IPS-NIHi11 (cell line): Measurements from ENCODE around the gene TAF11.
A peak's percentile ranks its signal among the peaks of the same experiment; 100 is the strongest.
"Not testable (repeated sequence)": the region's sequence is repeated elsewhere in the genome, so short reads cannot be mapped to it uniquely, and the experiment has no call there.

Experiments used
- DNase-seq: peaks from one replicate; pipeline ENCODE4 v3.0.0; 2012; ENCODE audit warnings: mixed read lengths, low spot score

The TAF11 gene

DNA sequence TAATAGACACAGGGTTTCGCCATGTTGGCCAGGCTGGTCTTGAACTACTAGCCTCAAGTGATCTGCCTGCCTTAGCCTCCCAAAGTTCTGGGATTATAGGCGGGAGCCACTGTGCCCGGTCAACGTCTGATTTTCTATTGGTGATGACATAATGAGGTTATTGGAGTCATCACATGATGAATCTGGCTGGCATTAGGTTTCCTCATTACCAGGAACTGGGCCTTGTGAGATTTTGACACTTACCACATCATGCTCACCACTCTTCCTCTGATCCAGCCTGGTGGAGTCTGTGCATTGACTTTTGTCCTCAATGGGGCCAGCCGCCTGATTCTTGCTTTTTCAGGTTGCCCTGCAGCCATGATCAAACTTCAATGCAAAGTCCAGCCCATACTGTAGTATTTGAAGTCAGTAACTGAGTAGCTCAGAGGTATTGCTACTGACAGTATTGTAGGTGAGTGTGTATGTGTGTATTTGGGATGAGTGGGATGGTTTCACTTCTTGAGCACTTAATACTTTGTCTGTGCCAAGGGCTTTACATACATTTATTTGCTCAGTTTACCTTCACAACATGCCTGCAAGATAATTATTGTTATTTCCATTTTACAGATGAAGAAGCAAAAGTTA, 17.3 kb upstream of the TAF11 start:
- DNase-seq = no peak

DNA sequence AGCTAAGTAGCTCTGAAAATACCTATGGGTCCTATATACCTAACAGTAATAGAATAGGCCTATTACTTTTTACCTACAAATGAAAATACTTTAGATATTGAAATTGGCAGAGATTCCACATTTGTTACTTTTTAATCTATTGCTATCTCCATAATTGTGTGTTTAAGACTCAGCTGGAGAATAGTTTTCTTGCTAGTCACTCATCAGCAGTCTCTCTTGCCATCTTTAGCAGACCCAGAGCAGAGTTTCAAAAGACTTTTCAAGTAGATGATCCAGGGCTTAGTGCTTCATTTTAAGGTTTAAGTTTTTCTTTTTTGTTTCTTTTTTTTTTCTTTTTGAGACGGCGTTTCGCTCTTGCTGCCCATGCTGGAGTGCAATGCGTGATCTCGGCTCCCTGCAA, 14.1 kb upstream of the TAF11 start:
- no peak for DNase-seq

DNA sequence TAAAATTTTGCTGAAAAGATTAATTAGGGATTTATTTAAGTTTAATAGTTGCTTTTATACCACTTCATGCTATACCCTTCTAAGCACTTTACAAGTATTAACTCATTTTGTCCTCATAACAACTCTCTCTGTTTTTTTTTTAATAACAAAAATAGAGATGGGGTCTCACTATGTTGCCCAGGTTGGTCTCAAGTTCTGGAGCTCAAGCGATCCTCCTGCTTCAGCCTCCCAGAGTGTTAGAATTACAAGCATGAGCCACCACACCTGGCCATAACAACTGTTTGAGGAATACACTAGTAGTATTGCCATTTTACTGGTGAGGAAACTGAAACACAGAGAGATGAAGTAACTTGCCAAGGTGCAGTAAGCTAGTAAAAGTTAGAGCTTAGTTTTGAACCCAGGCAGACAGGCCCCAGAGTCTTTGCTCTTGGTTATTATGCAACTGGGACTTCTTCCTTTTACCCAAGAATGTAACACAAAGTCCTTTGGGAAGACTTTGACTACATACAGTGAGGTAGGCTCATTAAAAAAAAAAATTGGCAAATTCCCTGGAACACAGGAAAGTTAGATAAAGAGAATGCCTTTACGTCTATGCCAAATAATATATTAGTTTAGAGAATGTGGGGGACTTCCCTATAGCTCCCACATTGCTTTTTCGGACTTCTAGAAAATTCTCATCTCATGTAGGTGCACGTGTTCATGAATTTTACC, 12.6 kb upstream of the TAF11 start:
- no peak for DNase-seq

DNA sequence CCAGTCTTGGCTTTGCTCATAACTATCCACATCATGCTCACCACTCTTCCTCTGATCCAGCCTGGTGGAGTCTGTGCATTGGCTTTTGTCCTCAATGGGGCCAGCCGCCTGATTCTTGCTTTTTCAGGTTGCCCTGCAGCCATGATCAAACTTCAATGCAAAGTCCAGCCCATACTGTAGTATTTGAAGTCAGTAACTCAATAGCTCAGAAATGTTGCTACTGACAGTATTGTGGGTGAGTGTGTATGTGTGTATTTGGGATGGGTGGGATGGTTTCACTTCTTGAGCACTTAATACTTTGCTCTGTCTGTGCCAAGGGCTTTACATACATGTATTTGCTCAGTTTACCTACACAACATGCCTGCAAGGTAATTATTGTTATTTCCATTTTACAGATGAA, 11.9 kb upstream of the TAF11 start:
- DNase-seq = not testable (repeated sequence)

DNA sequence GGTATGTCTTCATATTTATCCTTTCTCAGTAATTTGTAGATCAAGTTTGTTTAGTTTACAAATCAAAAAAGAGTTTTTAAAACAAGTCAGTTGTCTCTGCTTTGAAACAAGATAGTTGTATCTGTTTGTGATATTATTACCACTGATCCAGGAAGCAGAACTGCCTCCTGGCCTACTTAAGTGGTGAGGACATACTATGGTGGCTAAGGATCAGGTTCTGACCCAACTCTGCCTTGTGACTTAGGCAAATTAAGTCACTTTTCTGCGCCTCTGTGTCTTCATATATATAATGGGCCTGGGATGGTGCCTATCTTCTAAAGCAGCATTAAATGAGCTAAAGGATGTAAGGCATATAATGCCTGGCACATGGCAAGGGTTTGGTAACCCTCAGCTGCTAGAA, 9.9 kb upstream of the TAF11 start:
- no peak for DNase-seq

DNA sequence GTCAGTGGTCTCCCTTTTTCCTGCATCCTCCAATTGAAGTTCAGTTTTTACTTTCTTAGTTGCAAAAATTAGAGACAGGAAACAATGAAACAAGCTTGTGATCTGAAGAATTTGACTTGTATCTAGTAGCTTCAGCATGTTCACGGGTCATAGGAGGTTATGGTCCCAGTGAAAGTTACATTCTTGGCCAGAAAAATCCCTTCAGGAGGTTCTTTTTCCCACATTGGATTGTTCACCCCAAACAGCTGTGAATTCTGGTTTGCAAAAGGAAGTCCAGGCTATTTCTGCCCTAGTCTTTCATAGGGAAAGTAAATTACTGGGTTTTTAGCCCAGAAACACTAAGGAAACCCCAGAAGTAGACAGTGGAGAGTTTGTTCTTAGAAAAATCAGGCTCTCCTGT, 9.3 kb upstream of the TAF11 start:
- DNase-seq = no peak

DNA sequence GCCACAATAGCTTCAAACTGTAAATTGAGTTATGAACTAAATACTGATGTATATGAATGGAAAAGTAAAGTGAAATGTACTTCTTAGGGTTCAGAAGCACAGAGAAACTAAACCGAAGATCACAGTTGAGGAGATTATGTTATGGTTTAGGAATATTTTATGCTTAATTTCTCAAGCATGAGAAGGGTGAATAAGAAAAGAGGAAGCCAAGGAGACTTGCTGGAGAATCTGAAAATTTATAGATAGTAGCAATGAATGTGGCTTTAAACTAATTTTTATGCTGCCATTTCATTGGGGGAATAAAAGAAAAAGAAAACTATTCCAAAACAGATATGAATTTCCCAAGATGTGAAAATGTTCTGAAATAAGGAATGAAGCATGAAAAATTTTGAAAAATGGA, 6.9 kb upstream of the TAF11 start:
- no peak for DNase-seq

DNA sequence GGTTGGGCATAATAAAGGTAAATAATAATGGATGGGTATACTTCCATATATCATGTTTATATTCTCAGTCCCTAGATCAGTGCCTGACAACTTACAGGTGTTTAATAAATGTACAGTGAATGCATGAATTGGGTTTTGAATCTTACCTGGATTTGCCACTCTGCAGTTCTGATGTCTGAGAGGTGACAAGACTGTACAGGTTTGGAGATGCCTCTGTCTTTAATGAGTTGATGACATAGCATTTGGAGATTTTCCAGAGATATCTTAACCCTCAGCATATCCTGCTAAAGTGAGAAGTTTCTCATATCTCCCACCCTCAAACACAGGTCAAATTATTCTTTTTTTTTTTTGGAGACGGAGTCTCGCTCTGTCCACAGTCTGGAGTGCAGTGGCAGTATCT, 3.5 kb upstream of the TAF11 start:
- DNase-seq = no peak

DNA sequence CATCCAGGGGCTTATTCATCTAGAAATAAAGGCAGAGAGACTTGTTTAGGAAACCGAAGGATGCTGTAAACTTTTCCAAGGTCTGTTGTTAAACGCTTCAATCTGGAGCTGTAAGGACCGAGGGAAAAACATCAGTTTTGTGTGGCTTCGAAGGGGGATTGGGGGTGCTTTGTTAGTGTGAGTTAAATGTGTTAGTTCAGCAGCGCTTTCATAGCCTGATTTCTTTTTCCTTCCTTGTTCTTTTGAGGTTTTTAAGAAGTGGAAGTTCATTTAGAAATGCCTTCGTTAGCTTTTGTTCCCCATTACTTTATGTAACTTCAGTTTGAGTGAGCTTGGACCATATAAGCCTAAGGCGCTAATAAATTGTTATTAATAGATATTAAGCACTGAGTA, 2.7 kb upstream of the TAF11 start:
- no peak for DNase-seq

DNA sequence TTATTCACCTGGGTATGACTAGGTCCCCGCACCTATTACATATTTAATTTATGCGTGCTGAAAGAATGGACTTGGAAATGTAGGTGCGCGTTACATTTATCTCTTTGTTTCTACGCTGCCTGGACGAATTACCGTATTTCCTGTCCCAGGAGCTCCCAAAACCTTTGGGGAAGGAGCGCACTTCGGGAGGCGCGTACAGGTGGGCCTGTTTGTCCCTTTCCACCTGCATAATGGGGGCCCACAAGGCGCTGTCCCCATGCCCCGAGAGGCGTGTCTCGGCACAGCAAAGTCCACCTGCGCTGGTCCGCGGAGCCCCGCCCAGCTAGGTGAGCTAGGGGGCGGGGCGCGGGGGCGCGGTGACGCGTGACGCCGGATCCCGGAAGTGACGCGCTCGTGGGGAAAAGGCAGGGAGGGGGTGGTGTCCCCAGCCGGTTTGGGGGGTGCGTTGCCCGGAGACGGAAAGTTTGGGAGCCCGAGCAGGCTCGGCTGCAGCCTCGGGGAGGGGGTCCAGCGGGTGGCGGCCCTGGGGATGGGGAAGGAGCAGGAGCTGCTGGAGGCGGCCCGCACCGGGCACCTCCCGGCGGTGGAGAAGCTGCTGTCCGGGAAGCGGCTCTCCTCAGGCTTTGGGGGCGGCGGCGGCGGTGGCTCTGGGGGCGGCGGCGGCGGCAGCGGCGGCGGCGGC, 1.2 kb upstream of the TAF11 start, which contains the start of gene ANKS1A:
Gene ANKS1A, plus strand, starts transcription at position 382 of the 682 bp plus-strand sequence. Its CDS starts 148 bp downstream, at position 530.
- peak; percentile 91 for DNase-seq

DNA sequence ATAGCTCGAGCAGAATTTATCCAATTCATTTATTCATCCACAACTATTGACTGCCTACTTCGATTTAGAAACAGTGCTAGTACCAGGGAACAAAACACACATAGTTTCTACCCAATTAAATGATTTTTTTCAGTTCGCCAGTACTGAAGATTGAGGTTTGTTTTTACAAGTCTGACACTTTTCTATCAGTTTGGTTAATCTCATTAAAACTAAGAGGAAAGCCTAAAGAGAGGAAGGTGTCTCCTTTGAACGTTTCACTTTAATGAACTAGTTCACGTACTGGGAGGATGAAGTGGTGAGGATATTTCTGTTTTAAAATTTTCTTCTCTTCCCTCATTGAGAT, 643 bp upstream of the TAF11 start:
- no peak for DNase-seq

DNA sequence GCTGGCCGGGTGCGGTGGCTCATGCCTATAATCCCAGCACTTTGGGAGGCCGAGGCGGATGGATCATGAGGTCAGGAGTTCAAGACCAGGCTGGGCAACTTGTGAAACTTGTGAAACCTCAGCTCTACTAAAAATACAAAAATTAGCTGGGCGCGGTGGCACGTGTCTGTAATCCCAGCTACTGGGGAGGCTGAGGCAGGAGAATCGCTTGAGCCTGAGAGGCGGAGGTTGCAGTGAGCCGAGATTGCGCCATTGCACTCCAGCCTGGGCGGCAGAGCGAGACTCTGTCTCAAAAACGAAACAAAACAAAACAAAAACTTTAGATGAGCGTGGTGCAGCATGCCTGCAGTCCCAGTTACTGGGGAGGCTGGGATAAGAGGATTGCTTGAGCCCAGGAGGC, 2.0 kb downstream of the TAF11 start:
- not testable (repeated sequence) for DNase-seq

DNA sequence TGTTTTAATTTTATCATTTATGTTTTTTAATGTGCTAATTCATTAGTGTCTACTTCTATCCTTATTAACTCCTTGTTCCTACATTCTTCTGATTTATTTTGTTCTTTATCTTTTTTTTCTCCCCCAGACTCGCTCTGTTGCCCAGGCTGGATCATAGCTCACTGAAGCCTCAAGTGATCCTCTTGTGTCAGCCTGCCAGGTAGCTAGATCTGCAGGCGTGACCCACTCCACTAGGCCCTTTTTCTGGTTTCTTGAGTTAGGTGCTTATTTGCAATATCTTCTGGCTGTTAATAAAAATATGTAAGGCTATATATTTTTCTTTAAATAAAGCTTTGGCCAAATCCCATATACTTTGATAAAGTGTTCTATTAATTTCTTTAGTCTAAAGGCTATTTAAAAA, 2.8 kb downstream of the TAF11 start:
- DNase-seq = no peak

DNA sequence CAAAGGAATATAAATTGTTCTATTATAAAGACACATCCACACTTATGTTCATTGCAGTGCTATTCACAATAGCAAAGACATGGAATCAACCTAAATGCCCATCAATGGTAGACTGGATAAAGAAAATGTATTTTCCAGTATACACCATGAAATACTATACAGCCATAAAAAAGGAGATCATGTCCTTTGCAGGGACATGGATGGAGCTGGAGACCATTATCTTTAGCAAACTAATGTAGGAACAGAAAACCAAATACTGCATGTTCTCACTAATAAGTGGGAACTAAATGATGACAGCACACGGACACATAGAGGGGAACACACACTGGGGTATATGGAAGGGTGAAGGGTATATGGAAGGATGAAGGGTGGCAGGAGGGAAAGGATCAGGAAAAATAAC, 3.8 kb downstream of the TAF11 start:
- not testable (repeated sequence) for DNase-seq

DNA sequence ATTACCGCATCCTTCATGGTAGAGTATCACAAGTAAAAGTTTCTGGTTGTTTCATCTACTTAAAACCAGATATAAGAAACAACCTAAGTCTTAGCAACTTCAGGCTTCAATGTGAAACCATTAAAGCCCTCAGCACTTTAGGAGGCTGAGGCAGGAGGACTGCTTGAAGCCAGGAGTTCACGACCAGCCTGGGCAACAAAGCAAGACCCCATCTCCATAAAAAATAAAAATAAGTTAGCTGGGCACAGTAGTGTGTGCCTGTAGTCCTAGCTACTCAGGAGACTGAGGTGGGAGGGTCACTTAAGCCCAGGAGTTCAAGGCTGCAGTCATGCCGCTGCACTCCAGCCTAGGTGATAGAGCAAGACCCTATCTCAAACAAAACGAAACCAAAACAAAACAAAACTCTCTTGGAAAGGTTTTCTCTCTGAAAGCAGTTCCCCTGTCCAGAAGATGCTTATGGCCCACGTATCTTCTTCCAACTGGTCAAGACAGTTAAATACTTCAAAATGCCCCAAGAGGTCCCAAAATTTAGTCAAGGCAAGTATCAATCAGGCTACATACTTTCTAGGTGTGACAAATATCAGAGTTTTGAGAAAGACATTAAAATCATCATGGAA, 9.9 kb downstream of the TAF11 start:
- DNase-seq = no peak

DNA sequence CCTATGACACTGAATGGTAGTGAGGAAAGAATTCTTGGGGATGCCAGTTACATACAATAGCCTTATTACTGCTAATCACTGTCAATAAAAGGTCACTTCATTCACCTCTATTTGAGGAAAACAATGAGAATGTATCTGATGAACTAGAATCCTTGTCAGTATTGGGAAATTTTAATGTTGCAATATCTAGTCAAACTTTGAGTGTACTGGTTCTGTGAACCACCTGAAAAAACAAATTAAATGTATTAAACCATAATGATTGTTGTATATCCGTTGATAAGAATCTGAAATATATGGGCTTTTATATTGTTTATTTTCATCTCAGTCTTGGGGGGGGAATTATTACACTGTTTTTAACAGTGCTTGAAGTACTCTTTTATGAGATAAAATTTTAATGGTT, 10.6 kb downstream of the TAF11 start:
- no peak for DNase-seq

DNA sequence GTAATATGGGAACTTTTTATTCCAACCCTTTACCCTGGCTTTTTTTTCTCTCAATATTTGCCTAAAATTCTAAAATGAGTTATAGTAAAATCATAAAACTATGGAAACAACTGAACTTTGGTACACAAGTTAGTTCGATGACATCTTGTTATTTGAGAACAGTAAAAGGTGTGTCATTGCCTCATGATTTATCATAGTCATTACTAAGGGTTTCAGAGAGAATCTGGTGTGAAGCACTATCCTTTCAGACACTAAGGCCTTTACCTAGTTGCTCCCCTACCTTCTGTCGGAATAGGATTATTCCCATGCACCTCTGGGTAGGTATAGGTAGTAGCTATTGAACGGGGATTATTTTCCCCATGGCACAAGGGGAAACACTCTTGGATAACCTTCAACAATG, 11.4 kb downstream of the TAF11 start:
- DNase-seq = no peak

DNA sequence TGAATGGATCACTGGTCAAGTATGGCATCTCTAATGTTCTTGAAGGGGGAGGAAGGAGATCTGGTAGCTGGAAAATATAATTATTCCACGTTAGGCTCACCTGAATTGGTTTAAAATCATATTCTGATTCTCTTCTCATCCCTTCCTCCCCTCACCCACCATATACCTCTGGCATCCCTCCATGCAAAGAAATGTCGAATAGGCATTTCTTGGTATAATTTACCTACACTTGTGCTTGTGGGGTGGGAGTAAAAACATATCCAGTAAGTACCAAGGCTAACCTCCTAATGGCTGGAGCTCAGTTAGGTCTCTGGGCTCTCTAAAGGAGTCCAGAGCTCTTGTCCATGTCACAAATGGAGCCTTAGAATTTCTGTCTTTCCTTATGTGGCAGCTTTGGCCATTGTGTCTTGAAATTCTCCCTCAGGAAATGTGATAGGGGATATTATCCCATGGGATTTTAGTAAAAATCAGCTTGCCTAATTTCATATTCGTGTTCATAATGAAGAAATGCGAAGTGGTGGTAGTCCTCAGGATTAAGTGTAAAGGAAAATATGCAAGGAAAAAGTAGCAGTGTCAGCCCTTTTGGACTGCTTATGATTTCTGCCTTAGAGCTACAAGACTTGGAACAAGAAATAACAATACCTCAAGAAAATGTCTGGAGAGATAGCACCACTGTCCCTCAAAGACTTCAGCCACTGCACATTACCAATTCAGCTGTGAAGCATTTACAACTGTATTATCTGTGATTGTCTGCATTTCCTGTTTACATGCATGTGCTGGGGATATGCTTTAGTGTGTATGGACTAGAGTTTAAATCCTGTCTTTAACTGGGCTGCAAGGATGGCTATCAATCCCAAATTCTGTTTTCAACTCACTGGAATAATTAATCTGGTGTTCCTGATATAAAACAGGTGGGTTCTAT, 12.3 kb downstream of the TAF11 start:
- DNase-seq = no peak

DNA sequence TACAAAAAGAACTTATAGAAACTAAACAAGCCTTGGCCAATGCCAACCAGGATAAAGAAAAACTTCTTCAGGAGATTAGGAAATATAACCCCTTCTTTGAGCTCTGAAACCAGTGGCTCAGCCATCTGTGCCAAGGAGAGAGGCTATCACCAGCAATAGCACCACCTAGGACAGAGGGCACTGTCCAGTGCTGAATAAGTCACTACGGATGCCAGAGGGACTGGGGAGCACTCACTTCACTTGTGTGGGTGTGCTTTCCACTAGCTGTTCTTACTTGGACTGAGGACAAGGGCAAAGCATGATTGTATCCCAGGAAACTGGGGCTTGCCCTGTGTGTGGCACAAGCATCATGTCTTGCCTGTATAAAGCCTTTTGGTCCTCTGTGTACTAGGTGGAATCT, 15.5 kb downstream of the TAF11 start:
- DNase-seq = peak; percentile 30

DNA sequence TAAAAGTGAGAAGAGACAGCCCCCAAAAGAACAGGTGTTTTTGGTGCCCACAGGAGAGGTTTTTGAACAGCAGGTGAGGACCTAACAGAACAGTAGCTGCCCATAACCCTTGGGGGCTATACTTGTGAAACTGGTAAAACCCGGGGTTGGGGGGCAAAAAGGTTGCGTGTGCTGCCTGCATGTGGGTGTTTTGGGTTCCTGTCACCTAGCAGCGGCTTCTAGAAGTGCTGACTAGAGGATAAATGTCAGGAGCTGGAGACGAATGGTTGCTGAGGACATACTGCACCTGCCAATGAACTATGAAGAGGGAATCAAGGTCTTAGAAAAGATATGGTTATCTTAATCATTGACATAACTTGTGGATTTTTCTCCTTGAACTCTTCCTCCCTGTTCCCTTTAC, 16.0 kb downstream of the TAF11 start:
- DNase-seq = no peak

DNA sequence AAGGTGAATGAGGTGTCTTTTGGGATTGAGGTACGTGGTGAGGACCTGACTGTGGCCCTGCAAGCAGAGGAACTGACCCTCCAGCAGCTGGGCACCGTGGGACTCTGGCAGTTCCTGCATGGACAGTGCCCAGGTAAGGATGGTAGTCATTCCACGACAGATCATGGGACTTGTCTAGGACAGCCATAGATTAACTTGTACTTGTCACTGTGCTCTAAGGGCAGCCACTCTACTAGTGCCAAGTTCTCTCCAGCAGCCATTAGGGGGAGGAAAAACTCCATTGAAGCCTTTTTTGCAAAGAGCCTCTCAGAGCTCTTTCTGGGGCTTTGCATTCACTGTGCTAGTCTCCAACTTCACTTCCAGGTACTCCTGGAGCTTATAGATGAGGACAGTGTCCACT, 20.4 kb downstream of the TAF11 start:
- no peak for DNase-seq

DNA sequence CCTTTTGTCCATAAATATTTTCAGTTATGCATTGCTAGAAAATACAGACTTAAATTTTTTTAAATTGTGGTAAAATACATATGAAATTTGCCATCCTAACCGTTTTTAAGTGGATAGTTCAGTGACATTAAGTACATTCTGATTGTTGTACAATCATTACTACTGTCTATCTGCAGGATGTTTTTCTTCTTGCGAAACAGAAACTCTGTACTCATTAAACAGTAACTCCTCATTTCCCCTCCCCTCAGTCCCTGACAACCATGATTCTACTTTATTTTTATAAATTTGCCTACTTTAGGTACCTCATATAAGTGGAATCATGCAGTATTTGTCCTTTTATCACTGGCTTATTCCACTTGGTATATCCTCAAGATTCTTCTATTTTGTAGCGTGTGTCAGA, 21.3 kb downstream of the TAF11 start:
- DNase-seq = no peak
